ENCODE results near the gene ADNP2.
"Not testable (repeated sequence)": the region's sequence is repeated elsewhere in the genome, so short reads cannot be mapped to it uniquely, and the experiment has no call there.

- not testable (repeated sequence) for TF ChIP-seq CTCF (conservative IDR thresholded peaks at IDR 0.05; ENCODE audit: low read depth in 2 of 2); EZH2phosphoT487 (IDR thresholded peaks at IDR 0.05; ENCODE audit: unreplicated experiment); POLR2AphosphoS5 (IDR thresholded peaks at IDR 0.05; ENCODE audit: low read depth); STAT1 (IDR thresholded peaks at IDR 0.05; ENCODE audit: unreplicated experiment); EZH2 (IDR thresholded peaks at IDR 0.05; ENCODE audit: low read depth, unreplicated experiment); JUNB (IDR thresholded peaks at IDR 0.05; ENCODE audit: unreplicated experiment); NANOG (IDR thresholded peaks at IDR 0.05; ENCODE audit: borderline replicate concordance); ZNF331 (CRISPR knock-in tag; IDR thresholded peaks at IDR 0.05; ENCODE audit: low read depth); ZNF114 (CRISPR knock-in tag; IDR thresholded peaks at IDR 0.05); CREB1 (CRISPR knock-in tag; IDR thresholded peaks at IDR 0.05; ENCODE audit: low read depth); ETS1 (IDR thresholded peaks at IDR 0.05); ZNF462 (CRISPR knock-in tag; IDR thresholded peaks at IDR 0.05)
- TF ChIP-seq, protein P1, sequence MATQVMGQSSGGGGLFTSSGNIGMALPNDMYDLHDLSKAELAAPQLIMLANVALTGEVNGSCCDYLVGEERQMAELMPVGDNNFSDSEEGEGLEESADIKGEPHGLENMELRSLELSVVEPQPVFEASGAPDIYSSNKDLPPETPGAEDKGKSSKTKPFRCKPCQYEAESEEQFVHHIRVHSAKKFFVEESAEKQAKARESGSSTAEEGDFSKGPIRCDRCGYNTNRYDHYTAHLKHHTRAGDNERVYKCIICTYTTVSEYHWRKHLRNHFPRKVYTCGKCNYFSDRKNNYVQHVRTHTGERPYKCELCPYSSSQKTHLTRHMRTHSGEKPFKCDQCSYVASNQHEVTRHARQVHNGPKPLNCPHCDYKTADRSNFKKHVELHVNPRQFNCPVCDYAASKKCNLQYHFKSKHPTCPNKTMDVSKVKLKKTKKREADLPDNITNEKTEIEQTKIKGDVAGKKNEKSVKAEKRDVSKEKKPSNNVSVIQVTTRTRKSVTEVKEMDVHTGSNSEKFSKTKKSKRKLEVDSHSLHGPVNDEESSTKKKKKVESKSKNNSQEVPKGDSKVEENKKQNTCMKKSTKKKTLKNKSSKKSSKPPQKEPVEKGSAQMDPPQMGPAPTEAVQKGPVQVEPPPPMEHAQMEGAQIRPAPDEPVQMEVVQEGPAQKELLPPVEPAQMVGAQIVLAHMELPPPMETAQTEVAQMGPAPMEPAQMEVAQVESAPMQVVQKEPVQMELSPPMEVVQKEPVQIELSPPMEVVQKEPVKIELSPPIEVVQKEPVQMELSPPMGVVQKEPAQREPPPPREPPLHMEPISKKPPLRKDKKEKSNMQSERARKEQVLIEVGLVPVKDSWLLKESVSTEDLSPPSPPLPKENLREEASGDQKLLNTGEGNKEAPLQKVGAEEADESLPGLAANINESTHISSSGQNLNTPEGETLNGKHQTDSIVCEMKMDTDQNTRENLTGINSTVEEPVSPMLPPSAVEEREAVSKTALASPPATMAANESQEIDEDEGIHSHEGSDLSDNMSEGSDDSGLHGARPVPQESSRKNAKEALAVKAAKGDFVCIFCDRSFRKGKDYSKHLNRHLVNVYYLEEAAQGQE (IDR thresholded peaks at IDR 0.05; ENCODE audit: unreplicated experiment): not testable (repeated sequence)
Measured at GRCh38 chr18:80164727-80165355, 55.8 kb downstream of the ADNP2 start.

All from GM23338 (cell line).